ENCODE results near the gene ACTR8.

- no peak for TF ChIP-seq POLR2A (IDR thresholded peaks at IDR 0.05)
- no peak for TF ChIP-seq CTCF (IDR thresholded peaks at IDR 0.05)
- TF ChIP-seq EP300 (IDR thresholded peaks at IDR 0.05) = no peak
- TF ChIP-seq POLR2AphosphoS5 (IDR thresholded peaks at IDR 0.05) = no peak
These were observed 16.0 kb downstream of the ACTR8 start for GRCh38 chr3:53865732-53866499.

Measured in upper lobe of left lung (tissue), 4 donors.